ENCODE results near the gene ALOX5. TPM values are rescaled to one million over a fixed set of nuclear protein-coding genes. Genes with fewer than 3 reads are reported as not detected.
"Not testable (repeated sequence)": the region's sequence is repeated elsewhere in the genome, so short reads cannot be mapped to it uniquely, and the experiment has no call there.

Gene ALOX5
- total and polyA plus RNA-seq, 4 donors = 21.5 to 270 (median 144) TPM

DNA sequence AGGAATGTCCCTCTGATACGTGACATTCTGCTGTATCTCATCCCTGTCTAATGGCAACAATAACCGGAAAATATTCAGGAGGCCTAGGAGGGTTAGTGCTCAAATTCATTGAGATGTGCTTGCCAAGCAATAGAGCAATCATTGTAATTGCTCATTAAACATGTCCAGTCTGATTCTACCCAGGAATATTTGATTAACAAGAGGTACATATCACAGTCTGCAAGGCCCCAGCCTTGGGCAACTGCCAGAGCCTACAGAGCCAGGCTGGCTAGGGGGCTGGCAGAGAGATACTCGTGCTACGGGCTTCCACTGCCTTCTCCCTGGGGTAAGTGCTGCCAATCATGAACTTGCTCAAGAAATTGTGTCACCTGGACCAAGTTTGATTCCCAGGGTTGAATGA lies 99.1 kb downstream of the ALOX5 start:
- TF ChIP-seq CTCF (IDR thresholded peaks at IDR 0.05; ENCODE audit: control extremely low read depth, extremely low read depth) = no peak
- WGBS, 2 donors = 91% methylated on average over 4 of the region's 4 CpGs
- no peak for DNase-seq
- no peaks in the 10 kb centered on the region for H3K27me3 ChIP-seq (ENCODE audit: control insufficient read depth in 3 of 3, insufficient read depth in 3 of 3, low read length in 2 of 3)
- H3K9me3 ChIP-seq (ENCODE audit: control insufficient read depth in 4 of 4, insufficient read depth in 3 of 4, low read length in 3 of 4) = peaks cover 0 to 2% (median under 1%) of the 10 kb centered on the region in 4 donors
- H3K27ac ChIP-seq (ENCODE audit: low read depth in 1 of 2, low read length in 1 of 2) = no peak overlapping the region
- no peak for ATAC-seq (ENCODE audit: insufficient read depth, low FRiP score)
- no peaks in the 10 kb centered on the region for H3K36me3 ChIP-seq (ENCODE audit: control insufficient read depth in 4 of 4, insufficient read depth in 4 of 4, low read length in 4 of 4)
- H3K4me1 ChIP-seq (ENCODE audit: control insufficient read depth in 5 of 5, insufficient read depth in 5 of 5, low read length in 5 of 5) = peaks cover 7 to 18% (median 8%) of the 10 kb centered on the region in 5 donors
- no peak overlapping the region for H3K9ac ChIP-seq (ENCODE audit: insufficient read depth in 1 of 2, low read length in 2 of 2)
- no peak overlapping the region for H3K4me3 ChIP-seq

DNA sequence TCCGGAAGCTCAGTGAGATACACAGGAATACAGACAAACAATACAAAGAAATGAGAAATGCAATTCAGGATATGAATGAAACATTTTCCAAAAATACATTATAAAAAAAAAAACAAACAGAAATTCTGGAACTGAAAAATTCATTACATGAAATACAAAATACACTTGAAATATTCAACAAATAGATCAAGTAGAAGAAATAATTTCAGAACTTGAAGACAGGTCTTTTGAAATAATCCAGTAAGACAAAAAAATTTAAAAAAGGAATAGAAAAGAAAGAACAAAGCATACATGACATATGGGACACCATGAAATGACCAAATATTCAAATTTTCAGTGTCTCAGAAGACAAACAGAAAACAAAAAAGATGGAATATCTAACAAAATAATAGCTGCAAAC lies 102.5 kb downstream of the ALOX5 start:
- no peak for TF ChIP-seq CTCF (IDR thresholded peaks at IDR 0.05; ENCODE audit: control extremely low read depth, extremely low read depth)
- H3K4me3 ChIP-seq = no peak overlapping the region
- 80 to 90% methylated on average over 1 of the region's 1 CpG for WGBS, 2 donors

GRCh38 chr10:45480294-45480693 lies 106.3 kb downstream of the ALOX5 start:
- Histone ChIP-seq H3K9ac (ENCODE audit: insufficient read depth in 1 of 2, low read length in 2 of 2) (no peak overlapping the region), H3K27me3 (ENCODE audit: control insufficient read depth in 3 of 3, insufficient read depth in 3 of 3, low read length in 2 of 3) (no peaks in the 10 kb centered on the region), H3K4me3 (no peak overlapping the region), H3K36me3 (ENCODE audit: control insufficient read depth in 4 of 4, insufficient read depth in 4 of 4, low read length in 4 of 4) (peaks cover 0 to 6% (median 0%) of the 10 kb centered on the region in 4 donors), H3K9me3 (ENCODE audit: control insufficient read depth in 4 of 4, insufficient read depth in 3 of 4, low read length in 3 of 4) (peaks cover 0 to 2% (median under 1%) of the 10 kb centered on the region in 4 donors), H3K27ac (ENCODE audit: low read depth in 1 of 2, low read length in 1 of 2) (no peak overlapping the region), H3K4me1 (ENCODE audit: control insufficient read depth in 5 of 5, insufficient read depth in 5 of 5, low read length in 5 of 5) (no peaks in the 10 kb centered on the region)
- 93 to 99% methylated on average over 2 of the region's 2 CpGs for WGBS, 2 donors
- ATAC-seq (ENCODE audit: insufficient read depth, low FRiP score) = no peak
- TF ChIP-seq CTCF (IDR thresholded peaks at IDR 0.05; ENCODE audit: control extremely low read depth, extremely low read depth) = no peak
- DNase-seq = no peak

More for the DNA sequence above, 102.5 kb downstream of the ALOX5 start:
- Histone ChIP-seq H3K9ac (ENCODE audit: insufficient read depth in 1 of 2, low read length in 2 of 2) (no peak overlapping the region), H3K36me3 (ENCODE audit: control insufficient read depth in 4 of 4, insufficient read depth in 4 of 4, low read length in 4 of 4) (no peaks in the 10 kb centered on the region), H3K9me3 (ENCODE audit: control insufficient read depth in 4 of 4, insufficient read depth in 3 of 4, low read length in 3 of 4) (peaks cover 0 to 2% (median under 1%) of the 10 kb centered on the region in 4 donors), H3K4me1 (ENCODE audit: control insufficient read depth in 5 of 5, insufficient read depth in 5 of 5, low read length in 5 of 5) (peaks cover 0 to 11% (median 4%) of the 10 kb centered on the region in 5 donors), H3K27ac (ENCODE audit: low read depth in 1 of 2, low read length in 1 of 2) (no peak overlapping the region), H3K27me3 (ENCODE audit: control insufficient read depth in 3 of 3, insufficient read depth in 3 of 3, low read length in 2 of 3) (no peaks in the 10 kb centered on the region)
- DNase-seq (no peak), ATAC-seq (ENCODE audit: insufficient read depth, low FRiP score) (no peak)

DNA sequence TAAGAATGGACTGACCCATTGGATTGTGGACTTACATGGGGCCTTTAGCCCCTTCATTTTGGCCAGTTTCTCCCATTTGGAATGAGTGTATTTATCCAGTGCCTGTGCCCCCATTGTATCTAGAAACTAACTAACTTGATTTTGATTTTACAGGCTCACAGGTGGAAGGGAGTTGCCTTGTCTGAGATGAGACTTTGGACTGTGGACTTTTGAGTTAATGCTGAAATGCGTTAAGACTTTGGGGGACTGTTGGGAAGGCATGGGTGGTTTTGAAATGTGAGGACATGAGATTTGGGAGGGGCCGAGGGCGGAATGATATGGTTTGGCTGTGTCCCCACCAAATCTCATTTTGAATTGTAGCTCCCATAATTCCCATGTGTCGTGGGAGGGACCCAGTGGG lies 107.1 kb downstream of the ALOX5 start:
- not testable (repeated sequence) for H3K27ac ChIP-seq (ENCODE audit: low read depth in 1 of 2, low read length in 1 of 2); H3K4me1 ChIP-seq (ENCODE audit: control insufficient read depth in 5 of 5, insufficient read depth in 5 of 5, low read length in 5 of 5); ATAC-seq (ENCODE audit: insufficient read depth, low FRiP score); H3K4me3 ChIP-seq; DNase-seq; H3K36me3 ChIP-seq (ENCODE audit: control insufficient read depth in 4 of 4, insufficient read depth in 4 of 4, low read length in 4 of 4); H3K9me3 ChIP-seq (ENCODE audit: control insufficient read depth in 4 of 4, insufficient read depth in 3 of 4, low read length in 3 of 4); H3K27me3 ChIP-seq (ENCODE audit: control insufficient read depth in 3 of 3, insufficient read depth in 3 of 3, low read length in 2 of 3); H3K9ac ChIP-seq (ENCODE audit: insufficient read depth in 1 of 2, low read length in 2 of 2)
- 94 to 96% methylated on average over 4 of the region's 4 CpGs for WGBS, 2 donors

All from lung (tissue), 12 donors.